GM12892 (cell line): ENCODE measurements around the gene INSIG1.

Source experiments
- POLR2A ChIP-seq: IDR thresholded peaks from 2 replicates; pipeline ENCODE4 v1.6.1; 2011; ENCODE audit warnings: low read depth, low read length, control low read depth
- POLR2AphosphoS5 ChIP-seq: IDR thresholded peaks from 2 replicates; pipeline ENCODE4 v1.6.1; 2011; ENCODE audit warnings: low read depth, low read length, control low read depth
- TAF1 ChIP-seq: IDR thresholded peaks from 2 replicates; pipeline ENCODE4 v1.6.1; 2011; ENCODE audit warnings: low read depth, mild to moderate bottlenecking, control low read depth, low read length, borderline replicate concordance

GRCh38 chr7:155268921-155269650 is 28.6 kb upstream of the INSIG1 start:
- TF ChIP-seq POLR2A (no peak), POLR2AphosphoS5 (no peak), TAF1 (no peak)
